Activated T-cell treated with anti-CD3 and anti-CD28 coated beads for 24 hours (primary cell): ENCODE data around the gene PARP6.
A peak's percentile ranks its signal among the peaks of the same experiment; 100 is the strongest.

Experiments used
- DNase-seq: peaks from one replicate; pipeline ENCODE4 v3.0.0-alpha.2; 2020; ENCODE audit warnings: low read depth

PARP6 gene

DNA sequence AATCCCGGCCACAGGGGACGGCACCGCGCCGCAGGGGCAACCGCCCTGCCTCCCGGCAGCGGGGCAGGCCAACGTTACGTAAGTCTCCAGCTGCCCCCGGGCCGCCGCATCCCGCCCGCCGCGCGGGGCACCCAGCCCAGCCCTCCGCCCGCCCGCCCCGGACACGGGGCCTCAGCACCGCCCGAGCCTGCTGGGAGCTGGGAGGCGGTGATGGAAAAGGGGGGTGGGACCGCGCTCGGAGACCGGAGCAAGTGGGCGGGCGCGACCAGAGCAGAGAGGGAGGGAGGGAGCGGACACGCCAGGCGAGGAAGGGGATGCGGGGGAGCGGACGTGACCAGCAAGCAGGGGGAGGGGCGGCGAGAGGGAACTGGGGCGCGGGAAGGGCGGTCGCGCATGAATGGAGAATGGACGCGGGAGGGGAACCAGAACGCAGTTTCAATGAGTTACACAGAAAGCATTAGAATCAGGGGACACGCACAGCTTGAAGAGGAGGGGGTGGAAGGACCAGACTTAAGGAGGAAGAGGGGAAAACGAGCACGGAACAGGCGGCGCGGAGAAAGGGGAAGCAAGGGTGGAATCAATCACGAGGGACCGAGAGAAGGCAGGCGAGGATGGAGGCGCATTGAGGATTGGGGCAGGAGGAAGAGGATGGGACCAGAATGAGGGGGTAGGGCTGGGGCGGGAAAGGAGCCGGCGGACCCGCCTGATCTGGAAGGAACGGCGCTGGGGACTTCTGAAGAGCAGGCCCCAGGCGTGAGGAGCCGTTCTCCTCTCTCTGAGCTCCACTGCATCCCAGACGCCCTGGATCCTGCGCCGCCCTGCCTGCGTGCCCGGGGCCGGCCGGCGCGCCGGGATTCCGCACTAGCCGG, 41.9 kb downstream of the PARP6 start:
- peak; percentile 81 for DNase-seq

DNA sequence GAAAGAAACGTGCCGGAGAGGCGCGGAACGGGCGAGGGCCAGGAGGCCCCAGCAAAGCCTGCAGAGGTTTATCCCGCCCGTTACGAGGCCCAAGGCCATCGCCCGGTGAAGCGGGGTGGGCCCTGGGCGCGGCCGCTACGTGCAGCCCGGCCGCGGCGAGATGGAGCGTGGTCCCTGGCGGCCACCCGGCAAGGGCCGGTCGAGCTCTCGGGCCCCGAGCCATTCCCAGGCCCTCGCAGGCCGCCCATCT, 42.5 kb downstream of the PARP6 start:
- DNase-seq: no peak

DNA sequence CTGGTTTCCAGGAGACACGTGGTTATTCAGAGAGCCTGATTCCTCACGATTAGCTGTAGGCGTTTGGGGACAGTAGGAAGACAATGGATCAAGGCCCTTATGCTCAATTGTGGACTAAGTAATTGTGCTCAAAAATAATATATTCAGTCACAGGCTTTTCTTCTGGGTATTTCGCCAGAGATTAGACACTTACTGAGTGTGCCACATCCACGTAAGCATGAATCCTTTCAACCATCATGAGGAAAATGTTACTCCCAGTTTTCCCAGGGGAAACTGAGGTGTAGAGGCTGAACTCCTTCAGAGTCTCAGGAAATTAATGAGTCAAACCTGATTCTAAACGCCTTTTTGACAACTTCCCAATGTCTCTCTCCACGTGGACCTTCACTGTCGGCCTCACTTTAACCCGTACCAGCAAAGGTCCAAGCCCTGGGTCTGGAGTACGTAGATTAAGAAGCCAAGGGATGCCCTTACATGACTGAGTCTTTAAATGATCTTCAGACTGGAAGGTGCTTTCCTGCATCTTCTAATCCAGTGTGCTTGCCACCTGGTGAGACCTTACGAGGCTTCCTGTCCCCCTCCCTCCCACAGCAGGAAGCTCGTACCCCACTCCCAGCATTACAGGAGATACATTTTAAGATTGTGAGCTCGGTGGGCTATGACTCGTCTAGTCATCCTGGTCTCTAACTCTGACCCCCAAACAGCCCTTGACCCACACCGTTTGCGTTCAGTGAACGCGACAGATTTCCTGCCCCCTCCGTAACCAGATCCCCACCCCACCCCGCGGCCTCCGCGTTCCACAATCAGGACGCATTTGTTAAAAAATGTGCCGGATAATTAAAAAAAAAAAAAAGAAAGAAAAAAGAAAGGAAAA, 43.0 kb downstream of the PARP6 start:
- peak; percentile 30 for DNase-seq

DNA sequence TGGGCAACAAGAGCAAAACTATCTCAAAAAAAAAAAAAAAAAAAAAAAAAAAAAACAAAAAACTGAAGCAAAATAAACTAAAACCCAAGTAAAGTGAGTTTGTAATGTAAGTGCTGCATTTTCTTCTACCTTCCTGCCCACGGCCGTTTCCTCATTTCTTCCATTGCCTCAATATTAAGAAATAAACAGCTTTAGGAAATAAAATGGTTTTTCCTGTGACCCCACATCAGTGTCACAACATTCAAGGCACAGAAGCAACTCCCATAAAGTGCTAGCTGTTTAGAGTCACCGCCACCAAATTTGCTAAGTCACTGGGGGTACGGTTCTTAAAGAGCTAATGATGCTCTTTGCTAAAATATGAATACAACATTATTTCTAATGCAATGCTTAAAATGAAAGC, 44.6 kb downstream of the PARP6 start:
- no peak for DNase-seq

DNA sequence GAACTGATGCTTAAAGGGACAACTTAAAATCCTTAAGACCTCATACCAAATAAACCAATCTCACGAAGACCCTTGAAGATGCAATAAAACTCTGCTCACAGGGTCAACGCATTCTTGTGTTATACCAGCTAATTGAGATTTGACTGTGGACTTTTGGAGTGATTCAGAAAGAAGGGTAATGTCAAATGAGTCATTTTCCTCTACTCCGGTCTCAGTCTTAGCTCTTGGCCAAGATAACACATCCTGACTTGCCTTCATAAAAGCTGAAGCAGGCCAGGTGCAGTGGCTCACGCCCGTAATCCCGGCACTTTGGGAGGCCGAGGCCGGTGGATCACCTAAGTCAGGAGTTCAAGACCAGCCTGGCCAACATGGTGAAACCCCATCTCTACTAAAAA, 45.2 kb downstream of the PARP6 start:
- DNase-seq: peak; percentile 44

DNA sequence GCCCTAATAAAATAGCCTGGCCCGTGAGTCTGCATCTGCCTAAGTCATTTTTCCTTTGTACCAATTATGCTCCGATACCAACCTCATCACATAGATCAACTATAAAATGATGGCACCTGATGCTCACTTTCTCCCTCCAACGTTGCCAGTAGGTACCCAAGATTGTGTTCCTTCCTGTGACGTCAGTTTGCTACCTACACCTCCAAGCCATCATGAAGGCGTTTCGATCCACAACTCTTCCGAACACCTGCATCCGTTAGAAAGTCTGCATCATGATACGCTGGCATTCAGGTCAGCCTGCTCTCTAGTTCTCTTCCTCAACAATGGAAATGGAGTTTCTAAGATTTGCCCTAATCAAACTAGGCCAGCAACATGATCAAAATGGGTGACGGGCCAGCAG, 49.1 kb downstream of the PARP6 start:
- no peak for DNase-seq

DNA sequence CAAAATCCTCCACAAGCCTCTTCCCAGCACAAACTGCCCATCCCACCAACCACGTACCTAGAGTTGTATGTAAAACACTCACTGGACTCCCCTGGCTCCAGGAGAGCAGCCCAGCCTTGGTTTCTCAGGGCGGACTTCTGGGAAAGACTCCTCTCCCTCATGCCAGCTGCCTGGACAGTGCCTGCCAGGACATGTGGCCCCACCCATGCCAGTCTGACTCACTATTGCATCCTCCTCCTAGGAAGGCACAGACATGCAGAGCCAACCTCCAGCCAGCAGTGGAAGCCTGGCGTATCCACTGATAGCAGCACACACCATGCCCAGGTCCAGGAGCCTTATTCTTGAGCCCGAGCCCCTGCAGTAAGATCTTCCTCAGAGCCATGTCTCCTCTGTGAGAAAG, 50.0 kb downstream of the PARP6 start:
- DNase-seq: no peak

DNA sequence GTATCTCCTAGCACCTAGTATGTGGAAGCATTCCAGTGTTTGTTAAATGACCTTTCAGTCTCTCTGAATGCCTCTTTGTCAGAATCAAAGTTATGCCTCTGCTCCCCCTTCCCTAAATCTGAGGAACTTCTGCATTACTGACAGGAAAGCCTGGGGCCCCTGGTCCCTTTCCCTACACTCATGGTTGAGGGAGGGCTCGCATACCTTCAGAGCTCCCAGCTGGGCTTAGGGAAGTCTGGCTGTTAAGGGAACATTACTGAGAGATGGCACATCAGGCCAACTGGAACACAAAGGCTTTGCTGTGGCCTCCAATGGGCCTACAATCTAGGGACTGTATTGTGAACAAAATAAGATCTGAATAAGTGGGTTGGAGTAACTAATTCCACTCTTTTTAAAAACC, 51.7 kb downstream of the PARP6 start:
- no peak for DNase-seq

DNA sequence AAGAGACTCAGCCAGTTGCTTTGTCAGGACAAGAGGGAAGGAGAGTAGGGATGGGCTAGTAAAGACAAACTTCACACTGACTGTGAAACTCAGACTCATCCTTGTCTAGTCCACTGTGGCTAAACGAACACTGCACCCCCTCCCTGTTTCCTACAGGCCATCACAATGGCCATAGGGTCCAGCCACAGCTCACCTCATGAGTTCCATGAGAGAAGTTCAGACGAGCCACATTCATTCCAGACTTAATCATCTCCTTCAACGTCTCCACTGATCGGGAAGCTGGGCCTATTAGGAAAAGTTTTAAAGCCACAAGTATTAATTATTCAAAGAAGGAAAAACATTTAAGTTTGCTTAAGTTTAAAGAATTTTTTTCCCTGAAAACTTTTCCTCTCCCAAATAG, 55.1 kb downstream of the PARP6 start:
- no peak for DNase-seq

DNA sequence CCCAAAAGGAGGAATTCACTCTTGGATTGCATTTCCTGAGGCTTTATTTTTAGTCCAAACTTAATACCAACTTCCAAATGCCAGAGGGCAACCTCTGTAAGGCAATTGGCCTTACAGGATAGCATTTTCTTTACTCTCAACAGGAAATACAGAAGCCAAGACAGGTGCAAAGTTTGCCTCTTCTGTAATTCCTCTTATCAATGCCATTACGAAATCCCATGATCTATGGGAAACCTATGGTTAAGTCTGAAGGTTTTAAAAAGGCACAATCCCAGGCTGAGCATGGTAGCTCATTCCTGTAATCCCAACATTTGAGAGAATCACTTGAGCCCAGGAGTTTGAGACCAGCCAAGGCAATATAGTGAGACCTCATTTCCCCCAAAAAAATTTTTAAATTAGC, 56.3 kb downstream of the PARP6 start:
- no peak for DNase-seq

DNA sequence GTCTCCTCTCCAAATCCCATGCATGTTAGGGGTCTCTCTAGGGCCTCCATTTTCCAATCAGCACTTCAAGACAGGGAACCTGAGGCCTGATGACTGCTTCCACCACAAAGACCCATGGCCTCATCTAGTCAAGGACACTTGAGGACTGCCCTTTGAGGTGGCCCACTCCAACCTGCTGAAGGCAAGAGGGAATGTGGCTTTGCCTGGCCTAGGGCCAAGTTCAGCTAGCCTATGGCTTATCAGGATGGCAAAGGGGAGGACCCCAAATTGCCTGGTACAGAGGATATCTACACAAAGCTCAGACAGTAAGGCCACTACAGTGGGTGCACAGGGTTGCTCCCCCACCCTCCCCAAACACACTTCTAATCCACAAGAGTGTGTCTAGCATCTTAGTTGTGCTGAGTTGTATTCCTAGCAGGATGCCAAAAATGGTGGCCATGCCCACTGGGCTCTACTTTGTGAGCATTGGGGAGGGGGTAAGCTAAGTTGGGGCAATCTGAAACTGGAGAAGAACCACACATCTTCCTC, 64.7 kb downstream of the PARP6 start:
- no peak for DNase-seq

DNA sequence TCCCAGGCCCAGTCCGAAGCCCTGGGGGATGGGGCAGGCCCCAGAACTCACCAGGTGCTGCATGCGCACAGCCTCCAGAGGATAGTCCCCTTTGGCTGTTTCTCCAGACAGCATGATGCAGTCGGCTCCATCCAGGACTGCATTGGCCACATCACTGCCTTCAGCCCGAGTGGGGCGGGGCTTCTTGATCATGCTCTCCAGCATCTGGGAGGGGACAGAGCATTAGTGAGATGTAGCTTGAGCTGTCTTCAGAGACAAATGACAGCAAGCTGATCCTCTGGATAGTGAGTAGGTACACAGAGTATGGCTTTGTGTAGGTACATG, 65.7 kb downstream of the PARP6 start:
- DNase-seq: no peak

DNA sequence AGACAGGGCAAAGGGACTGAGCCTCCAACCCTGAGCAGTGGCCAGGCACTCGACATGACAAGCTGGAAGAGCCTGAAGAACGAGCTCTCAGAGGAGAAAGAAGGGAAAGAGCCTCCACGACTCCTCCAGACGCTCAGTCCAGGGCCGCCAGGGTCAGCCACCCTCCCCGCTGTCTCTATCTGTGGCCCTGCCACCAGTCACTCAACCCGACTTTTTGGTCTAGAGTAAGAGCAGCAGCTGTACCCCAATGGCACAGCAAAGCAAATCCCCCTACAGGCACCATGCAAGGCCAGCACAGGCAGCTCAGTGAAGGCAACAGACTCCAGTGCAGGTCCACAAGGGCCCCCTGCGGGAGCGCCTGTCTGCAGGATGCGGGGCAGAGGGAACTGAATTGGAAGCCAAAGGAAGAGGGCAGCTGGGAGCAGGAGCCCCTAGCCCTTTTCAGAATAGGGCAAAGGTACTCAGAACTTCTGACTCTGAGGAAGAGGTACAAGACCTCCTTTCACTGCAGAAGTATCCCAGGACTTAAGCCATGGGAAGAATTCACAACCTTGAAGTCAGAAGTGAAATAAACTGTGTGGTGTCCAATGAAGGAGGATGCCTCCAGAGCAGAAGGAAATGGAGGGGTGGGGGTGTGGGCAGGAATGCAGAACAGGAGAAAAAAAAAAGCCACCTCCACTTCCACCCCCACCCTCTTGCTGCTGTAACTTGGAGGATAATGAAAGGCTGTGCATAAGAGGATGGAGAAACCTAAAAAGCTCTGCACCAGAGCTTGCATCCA, 66.3 kb downstream of the PARP6 start:
- no peak for DNase-seq

DNA sequence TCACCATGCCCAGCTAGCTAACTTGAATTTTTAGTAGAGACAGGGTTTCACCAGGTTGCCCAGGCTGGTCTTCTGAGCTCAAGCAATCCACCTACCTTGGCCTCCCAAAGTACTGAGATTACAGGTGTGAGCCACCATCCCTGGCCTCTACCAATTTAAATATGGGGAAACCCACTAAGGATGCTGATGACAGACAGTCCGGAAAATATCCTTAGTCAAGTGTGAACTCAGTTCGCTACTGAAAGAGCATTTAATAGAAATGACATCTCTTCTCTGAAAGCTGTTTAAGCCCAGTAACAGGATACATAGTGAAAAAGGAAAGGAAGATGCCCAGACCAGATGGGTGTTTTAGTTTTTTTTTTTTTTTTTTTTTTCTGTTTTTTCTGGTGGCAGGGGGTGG, 67.1 kb downstream of the PARP6 start:
- DNase-seq: no peak

DNA sequence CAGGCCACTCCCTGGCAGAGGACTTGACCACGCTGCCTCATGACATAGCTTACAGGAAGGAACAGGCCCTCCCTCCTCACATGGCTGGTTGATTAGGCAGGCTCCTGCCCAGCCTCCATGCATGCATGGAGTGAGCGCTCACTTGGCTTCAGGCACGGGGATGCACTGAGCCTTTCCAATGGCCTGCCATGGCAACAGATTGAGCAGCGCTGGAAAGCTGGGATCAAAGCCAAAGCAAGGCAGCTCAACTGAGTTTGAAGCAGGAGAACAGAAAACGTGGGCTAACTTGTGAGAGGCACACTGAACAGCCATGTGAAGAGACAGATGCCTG, 68.9 kb downstream of the PARP6 start:
- DNase-seq: no peak

DNA sequence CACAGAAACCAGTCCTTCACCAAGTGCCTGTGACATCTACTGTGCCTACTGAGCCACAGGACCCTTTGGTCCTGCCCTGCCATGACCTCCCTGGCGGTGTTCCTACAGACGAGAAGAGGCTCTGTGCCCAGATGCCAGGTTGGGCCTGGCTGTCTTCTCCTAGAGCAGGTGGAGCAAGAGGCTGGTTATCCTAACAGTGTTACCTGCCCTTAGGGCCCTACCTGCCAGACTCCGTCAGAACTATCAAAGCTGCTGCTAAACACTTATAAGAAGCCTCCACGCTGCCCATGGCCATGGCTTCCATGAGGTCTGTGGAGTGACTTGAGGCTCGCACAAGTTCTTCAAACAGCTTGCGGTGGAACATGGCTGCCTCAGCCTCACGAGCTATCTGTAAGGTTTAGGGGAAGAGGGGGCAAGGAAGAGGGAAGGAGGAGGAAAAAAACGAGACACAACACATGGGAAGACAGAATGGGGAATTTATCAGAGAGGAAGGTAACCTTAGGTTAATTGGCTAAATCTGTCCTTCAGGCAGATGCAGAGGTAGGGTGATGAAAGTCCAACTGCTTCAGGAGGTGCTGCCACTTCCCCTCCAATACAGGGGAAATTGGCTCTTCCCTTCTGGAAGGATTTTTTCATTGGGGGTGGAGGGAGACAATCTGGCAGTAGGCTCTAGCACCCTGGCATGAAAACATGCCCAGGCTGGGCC, 69.4 kb downstream of the PARP6 start:
- no peak for DNase-seq

DNA sequence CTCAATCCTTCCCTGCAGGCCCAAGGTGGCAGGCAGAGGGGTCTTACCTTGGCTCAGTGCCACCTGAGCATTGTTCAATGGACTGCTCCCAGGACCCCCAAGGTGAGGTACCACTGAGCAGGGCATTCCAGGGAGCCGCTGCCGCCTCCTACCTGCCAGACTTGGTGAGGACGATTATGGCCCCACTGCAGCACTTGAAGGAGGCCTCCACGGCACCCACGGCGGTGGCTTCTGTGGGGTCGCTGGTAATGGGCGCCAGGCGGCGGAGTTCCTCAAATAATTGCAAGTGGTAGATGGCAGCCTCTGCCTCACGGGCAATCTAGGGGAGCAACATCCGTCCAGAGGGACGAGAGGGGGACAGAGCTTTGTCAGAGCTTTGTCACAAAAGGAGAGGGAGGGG, 70.1 kb downstream of the PARP6 start:
- no peak for DNase-seq

DNA sequence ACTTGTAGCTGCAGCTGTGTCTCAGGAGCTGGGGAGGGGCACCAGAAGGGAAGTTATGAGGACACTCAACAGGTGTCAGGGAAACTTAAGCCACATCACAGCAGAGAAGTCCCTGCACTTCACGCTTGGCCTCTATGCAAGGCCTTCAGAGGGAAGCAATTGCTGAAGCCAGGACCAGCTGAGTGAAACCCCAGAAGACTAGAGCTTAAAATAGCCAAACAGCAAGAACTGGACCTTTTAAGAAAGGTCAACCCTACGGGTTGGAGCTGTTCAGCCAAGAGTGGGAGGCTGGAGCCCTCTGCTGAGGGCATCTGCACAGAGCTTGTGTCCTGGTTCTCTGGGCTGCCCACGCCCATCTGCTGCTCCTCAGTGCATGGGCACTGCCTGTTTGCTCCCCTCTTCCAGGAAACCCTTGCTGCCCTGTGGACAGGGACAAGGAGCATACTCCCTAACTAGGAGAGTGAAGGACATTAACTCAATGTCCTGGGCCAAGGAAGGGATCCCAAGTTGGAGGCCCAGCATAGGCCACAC, 70.9 kb downstream of the PARP6 start:
- DNase-seq: no peak

DNA sequence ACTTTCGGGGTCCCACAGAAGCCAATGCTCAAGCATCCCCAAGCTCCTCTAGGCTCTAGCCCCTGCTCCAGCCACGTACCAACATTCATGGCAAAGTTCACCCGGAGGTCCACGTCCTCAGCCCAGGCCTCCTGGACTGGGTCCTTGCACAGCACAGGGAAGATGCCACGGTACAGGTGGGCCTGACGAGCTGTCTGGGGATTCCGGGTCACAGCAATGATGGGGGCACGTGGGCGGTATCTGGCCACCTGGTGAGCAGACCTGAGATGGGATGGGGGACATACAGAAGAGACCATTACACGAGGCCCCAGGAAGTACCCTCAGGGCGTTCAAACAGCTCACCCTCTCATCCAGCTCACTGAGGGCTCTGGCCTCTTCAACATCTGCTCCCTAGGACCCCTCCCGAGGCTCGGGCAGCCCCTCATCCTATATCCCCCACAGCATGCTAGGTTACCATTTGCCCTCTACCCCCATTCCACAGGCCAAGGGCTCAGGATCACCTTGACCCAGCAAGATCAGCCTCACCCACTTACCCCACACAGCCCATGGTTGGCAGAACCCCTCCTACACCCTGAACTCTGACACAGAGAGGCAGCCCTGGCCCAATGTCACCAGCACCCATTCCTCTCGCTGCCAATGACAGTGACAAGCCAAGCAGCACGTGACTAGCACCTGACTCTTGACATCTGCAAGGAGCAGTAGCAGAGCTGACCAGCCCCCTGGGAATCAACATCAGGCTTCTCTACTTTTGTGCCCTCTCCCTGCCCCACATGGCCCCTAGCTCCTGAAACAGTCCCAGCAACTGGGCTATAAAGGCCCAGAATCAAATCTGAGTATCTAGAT, 71.7 kb downstream of the PARP6 start:
- no peak for DNase-seq

DNA sequence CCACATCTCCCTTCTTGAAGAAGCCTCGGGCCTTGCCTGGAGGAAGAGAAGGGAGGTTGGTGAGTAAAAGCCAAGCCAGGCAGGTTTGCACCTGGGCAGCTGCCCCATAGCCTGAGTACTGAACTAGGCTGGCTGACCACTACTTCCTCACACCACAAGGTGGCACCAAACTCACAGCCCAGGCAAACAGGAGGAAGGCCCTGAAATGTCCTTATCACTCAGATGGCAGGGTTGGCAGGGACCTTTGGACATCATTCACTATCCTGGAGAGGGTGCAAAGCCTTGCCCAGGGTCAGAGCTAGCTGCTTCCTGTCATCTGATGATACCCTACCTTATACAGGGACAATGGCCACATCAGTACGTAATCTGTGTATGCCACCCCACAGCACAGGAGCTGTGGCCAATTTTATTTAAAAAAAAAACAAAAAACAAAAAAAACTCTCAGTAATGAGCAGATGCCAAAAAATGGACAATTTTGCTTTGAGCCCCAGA, 72.6 kb downstream of the PARP6 start:
- DNase-seq: peak; percentile 63

DNA sequence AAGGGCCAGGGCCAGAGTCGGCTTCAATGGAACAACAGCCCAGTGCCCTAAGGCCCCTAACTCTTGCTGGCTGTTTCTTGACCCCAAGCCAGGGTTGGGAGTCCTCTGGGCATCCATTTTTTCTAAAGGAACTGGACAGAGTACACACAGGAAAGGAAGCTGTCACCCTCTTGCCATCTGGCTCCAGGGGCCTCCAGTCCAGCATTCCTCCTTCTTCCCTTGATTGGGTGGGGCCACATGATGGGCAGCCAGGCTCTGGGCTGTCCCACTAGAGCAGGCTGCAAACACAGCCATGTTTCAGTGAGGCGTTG, 73.2 kb downstream of the PARP6 start:
- no peak for DNase-seq
